ENCODE results near the gene SYPL1. TPM values are rescaled to one million over a fixed set of nuclear protein-coding genes. Genes with fewer than 3 reads are reported as not detected.

SYPL1 gene
- total and polyA plus RNA-seq, 8 donors, result 5.2 to 157 (median 70.6) TPM

- Histone ChIP-seq H3K4me1 (peaks cover 17 to 34% (median 26%) of the 10 kb centered on the region in 4 donors), H3K36me3 (no peaks in the 10 kb centered on the region), H3K9me3 (no peaks in the 10 kb centered on the region), H3K27ac (peak overlapping the region in 3 of 5 donors; percentile 56 to 77 (median 71)), H3K27me3 (no peaks in the 10 kb centered on the region), H3K4me3 (no peak overlapping the region)
- DNase-seq, result no peak
- TF ChIP-seq POLR2A (IDR thresholded peaks at IDR 0.05) (no peak), EP300 (IDR thresholded peaks at IDR 0.05) (no peak), POLR2AphosphoS5 (IDR thresholded peaks at IDR 0.05) (no peak)
- TF ChIP-seq, protein P1, sequence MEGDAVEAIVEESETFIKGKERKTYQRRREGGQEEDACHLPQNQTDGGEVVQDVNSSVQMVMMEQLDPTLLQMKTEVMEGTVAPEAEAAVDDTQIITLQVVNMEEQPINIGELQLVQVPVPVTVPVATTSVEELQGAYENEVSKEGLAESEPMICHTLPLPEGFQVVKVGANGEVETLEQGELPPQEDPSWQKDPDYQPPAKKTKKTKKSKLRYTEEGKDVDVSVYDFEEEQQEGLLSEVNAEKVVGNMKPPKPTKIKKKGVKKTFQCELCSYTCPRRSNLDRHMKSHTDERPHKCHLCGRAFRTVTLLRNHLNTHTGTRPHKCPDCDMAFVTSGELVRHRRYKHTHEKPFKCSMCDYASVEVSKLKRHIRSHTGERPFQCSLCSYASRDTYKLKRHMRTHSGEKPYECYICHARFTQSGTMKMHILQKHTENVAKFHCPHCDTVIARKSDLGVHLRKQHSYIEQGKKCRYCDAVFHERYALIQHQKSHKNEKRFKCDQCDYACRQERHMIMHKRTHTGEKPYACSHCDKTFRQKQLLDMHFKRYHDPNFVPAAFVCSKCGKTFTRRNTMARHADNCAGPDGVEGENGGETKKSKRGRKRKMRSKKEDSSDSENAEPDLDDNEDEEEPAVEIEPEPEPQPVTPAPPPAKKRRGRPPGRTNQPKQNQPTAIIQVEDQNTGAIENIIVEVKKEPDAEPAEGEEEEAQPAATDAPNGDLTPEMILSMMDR (IDR thresholded peaks at IDR 0.05), result no peak
- WGBS, 5 donors, result 52 to 68% (median 60%) methylated on average over 10 of the region's 10 CpGs
- intact Hi-C loops (cut with DNase I; ENCODE audit: low total_unique reads), result loop anchor here (5.0 kb wide), 1 partner anchor 95 kb away; no protein-coding TSS in a partner anchor
Measured at GRCh38 chr7:106057204-106057961, 54.7 kb downstream of the SYPL1 start.

- peak; percentile 77 to 90 for DNase-seq
- no peak overlapping the region for H3K4me3 ChIP-seq
- H3K9me3 ChIP-seq, result no peaks in the 10 kb centered on the region
- H3K36me3 ChIP-seq, result no peaks in the 10 kb centered on the region
- TF ChIP-seq POLR2AphosphoS5 (IDR thresholded peaks at IDR 0.05) (peak in 2 of 3 donors; percentile 10 to 63), POLR2A (IDR thresholded peaks at IDR 0.05) (no peak), EP300 (IDR thresholded peaks at IDR 0.05) (no peak)
- TF ChIP-seq, protein P1 (IDR thresholded peaks at IDR 0.05), result peak in 5 of 7 experiments; percentile 78 to 94 (median 88)
- peaks cover 13 to 29% (median 22%) of the 10 kb centered on the region in 4 donors for H3K4me1 ChIP-seq
- H3K27me3 ChIP-seq, result no peaks in the 10 kb centered on the region
- H3K27ac ChIP-seq, result no peak overlapping the region
- intact Hi-C loops (cut with DNase I; ENCODE audit: low total_unique reads), result loop anchor here (5.0 kb wide), 1 partner anchor 96 kb away; no protein-coding TSS in a partner anchor
- 37 to 48% (median 44%) methylated on average over 9 of the region's 9 CpGs for WGBS, 5 donors
Measured at GRCh38 chr7:106056513-106057203, 55.5 kb downstream of the SYPL1 start.

DNA sequence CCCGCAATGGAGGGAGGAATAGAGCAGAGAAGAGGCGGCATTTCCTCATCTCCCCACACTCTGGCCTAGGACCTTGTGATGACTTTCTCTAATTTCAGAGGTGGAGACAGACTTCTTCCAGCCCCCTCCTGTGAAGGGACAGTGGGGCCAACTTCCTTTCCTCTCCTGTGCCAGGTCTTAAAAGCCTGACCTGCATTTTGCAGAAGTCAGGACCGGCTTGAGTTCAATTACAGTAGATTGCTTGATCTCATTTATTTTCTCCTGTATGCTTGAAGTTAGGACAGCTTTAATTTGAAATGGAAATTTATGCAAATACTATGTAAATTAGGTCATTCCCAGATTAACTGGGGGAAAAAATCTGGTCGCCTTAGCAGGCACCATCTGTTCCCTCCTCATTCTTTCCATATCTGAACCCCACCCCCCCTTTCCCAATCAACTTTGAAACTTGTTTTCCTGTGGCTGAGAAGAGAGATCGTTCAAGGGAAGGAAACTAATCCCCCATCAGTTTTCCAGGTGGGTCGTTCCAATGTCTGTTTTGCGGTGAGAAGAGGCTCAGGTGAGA lies 57.1 kb downstream of the SYPL1 start:
- no peaks in the 10 kb centered on the region for H3K36me3 ChIP-seq
- no peaks in the 10 kb centered on the region for H3K9me3 ChIP-seq
- WGBS, 5 donors, result 80 to 86% (median 81%) methylated on average over 7 of the region's 7 CpGs
- no peak for DNase-seq
- TF ChIP-seq, protein P1 (IDR thresholded peaks at IDR 0.05), result no peak
- TF ChIP-seq EP300 (IDR thresholded peaks at IDR 0.05) (no peak), POLR2A (IDR thresholded peaks at IDR 0.05) (no peak), POLR2AphosphoS5 (IDR thresholded peaks at IDR 0.05) (no peak)
- H3K4me1 ChIP-seq, result peaks cover 13 to 40% (median 27%) of the 10 kb centered on the region in 4 donors
- no peaks in the 10 kb centered on the region for H3K27me3 ChIP-seq
- no peak overlapping the region for H3K4me3 ChIP-seq
- no peak overlapping the region for H3K27ac ChIP-seq
- intact Hi-C loops (cut with DNase I; ENCODE audit: low total_unique reads), result loop anchor here (5.0 kb wide), 1 partner anchor 97 kb away; no protein-coding TSS in a partner anchor

Measured in stomach (tissue), 9 donors.